Gastroesophageal sphincter (tissue), 3 donors: ENCODE results near the gene ZBTB3.

ENCODE experiments used
- POLR2A ChIP-seq, 2 donors: fragments of 450-650 bp; IDR thresholded peaks; one replicate each; pipeline ENCODE4 v1.6.1; 2017; ENCODE audit warnings: antibody characterized with exemption in 2 of 2, mild to moderate bottlenecking in 2 of 2, moderate library complexity in 1 of 2
- POLR2AphosphoS5 ChIP-seq: sonication (generic); formaldehyde crosslinking; IDR thresholded peaks from one replicate; pipeline ENCODE4 v1.6.1; 2017; ENCODE audit warnings: antibody characterized with exemption
- TF ChIP-seq, protein P1 (sequence below), 4 experiments: fragments of 200-600 bp in 2 of 4; fragments of 450-650 bp in 2 of 4; sonication (generic) in 1 of 4; IDR thresholded peaks; one replicate each; pipeline ENCODE4 v1.5.1; 2017 to 2019; ENCODE audit warnings: antibody characterized with exemption in 4 of 4, mild to moderate bottlenecking in 2 of 4, moderate library complexity in 2 of 4

DNA sequence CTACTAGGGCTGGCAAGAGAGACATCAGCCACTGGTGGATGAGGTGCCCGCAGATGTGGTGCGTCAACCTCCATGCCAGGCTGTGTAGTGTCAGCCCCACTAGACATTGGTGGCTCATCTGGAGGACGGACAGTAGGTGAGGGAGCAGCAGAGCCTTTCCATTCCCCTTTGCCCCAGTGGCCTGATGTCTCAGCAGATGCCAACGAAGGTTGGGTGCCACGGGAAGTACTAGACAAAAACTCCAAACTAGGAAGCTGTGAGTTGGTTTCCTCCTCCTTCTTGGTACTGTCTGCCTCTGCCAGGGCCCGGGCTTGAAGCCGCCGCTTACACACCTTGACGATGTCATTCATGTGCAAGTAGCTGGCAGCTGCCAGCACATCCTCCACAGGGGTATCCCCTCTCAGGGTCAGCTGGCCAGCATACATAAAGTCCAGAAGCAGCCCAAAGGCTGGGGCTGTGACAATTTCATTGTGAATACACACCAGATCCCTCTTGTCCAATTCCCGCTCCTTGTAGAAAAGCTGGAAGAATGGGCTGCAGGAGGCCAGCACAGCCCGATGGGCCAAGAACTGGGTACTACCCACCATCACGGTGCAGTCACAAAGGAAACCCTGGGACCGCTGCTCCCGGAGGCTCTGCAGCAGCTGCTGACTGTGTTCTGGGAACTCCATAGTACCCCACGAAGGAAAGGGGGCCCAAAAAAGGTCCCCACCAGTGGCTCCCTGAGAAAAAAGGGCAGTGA, 795 bp downstream of the ZBTB3 start:
- TF ChIP-seq, protein P1, sequence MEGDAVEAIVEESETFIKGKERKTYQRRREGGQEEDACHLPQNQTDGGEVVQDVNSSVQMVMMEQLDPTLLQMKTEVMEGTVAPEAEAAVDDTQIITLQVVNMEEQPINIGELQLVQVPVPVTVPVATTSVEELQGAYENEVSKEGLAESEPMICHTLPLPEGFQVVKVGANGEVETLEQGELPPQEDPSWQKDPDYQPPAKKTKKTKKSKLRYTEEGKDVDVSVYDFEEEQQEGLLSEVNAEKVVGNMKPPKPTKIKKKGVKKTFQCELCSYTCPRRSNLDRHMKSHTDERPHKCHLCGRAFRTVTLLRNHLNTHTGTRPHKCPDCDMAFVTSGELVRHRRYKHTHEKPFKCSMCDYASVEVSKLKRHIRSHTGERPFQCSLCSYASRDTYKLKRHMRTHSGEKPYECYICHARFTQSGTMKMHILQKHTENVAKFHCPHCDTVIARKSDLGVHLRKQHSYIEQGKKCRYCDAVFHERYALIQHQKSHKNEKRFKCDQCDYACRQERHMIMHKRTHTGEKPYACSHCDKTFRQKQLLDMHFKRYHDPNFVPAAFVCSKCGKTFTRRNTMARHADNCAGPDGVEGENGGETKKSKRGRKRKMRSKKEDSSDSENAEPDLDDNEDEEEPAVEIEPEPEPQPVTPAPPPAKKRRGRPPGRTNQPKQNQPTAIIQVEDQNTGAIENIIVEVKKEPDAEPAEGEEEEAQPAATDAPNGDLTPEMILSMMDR (IDR thresholded peaks at IDR 0.05) = no peak
- TF ChIP-seq POLR2AphosphoS5 (no peak), POLR2A (IDR thresholded peaks at IDR 0.05) (no peak)
